ENCODE results near the gene TXLNA. TPM values are rescaled to one million over a fixed set of nuclear protein-coding genes. Genes with fewer than 3 reads are reported as not detected.

Gene TXLNA
- polyA plus RNA-seq, 12 donors = 23.8 to 173 (median 35.3) TPM

GRCh38 chr1:32241001-32241763, 61.7 kb downstream of the TXLNA start:
- DNase-seq = peak; percentile 72

GRCh38 chr1:32242341-32242851, 62.9 kb downstream of the TXLNA start:
- peak; percentile 75 for DNase-seq

GRCh38 chr1:32246888-32247273, 67.4 kb downstream of the TXLNA start, which contains the start of gene FAM167B:
Gene FAM167B, plus strand, starts transcription at chr1:32247222. Its CDS starts 200 bp downstream, at chr1:32247422.
- no peak for DNase-seq

- DNase-seq = no peak
These were observed 68.0 kb downstream of the TXLNA start for GRCh38 chr1:32247452-32247851.

Other genes starting within 250 kb of the TXLNA start
- gene PTP4A2, start 241.3 kb upstream of the TXLNA start, polyA plus RNA-seq (ENCODE audit: insufficient read length in 12 of 12) = 100 to 1,000 TPM; 221 to 863 (median 252) TPM
- 100 to 1,000 TPM in 11 of 12 donors, not detected in 1; 131 to 170 (median 142) TPM for gene KHDRBS1, start 165.8 kb upstream of the TXLNA start, polyA plus RNA-seq (ENCODE audit: insufficient read length in 12 of 12)
- gene TMEM39B, start 106.7 kb upstream of the TXLNA start, polyA plus RNA-seq (ENCODE audit: insufficient read length in 12 of 12) = 10 to 100 TPM in 10 of 12 donors, 1 to 10 TPM in 1, not detected in 1; 7.2 to 21.3 (median 14.0) TPM
- 10 to 100 TPM; 23.1 to 79.2 (median 29.4) TPM for gene KPNA6, start 71.6 kb upstream of the TXLNA start, polyA plus RNA-seq (ENCODE audit: insufficient read length in 12 of 12)
- 10 to 100 TPM in 11 of 12 donors, not detected in 1; 20.2 to 82.0 (median 42.3) TPM for gene CCDC28B, start 20.9 kb downstream of the TXLNA start, polyA plus RNA-seq (ENCODE audit: insufficient read length in 12 of 12)
- 1 to 10 TPM in 10 of 12 donors, not detected in 2; 2.4 to 4.9 (median 2.7) TPM for gene IQCC, start 26.0 kb downstream of the TXLNA start, polyA plus RNA-seq (ENCODE audit: insufficient read length in 12 of 12)
- 1 to 10 TPM in 2 of 12 donors, under 1 TPM in 8, not detected in 2; 0.17 to 1.3 (median 0.47) TPM for gene DCDC2B, start 29.4 kb downstream of the TXLNA start, polyA plus RNA-seq (ENCODE audit: insufficient read length in 12 of 12)
- gene TMEM234, start 42.7 kb downstream of the TXLNA start, polyA plus RNA-seq (ENCODE audit: insufficient read length in 12 of 12) = 10 to 100 TPM in 4 of 12 donors, 1 to 10 TPM in 6, not detected in 2; 7.8 to 19.5 (median 9.4) TPM
- 100 to 1,000 TPM in 10 of 12 donors, 10 to 100 TPM in 1, not detected in 1; 71.5 to 178 (median 160) TPM for gene EIF3I, start 42.7 kb downstream of the TXLNA start, polyA plus RNA-seq (ENCODE audit: insufficient read length in 12 of 12)
- gene FAM167B, start 67.5 kb downstream of the TXLNA start, polyA plus RNA-seq (ENCODE audit: insufficient read length in 12 of 12) = 1 to 10 TPM in 10 of 12 donors, not detected in 2; 3.2 to 5.1 (median 3.8) TPM
- 1 to 10 TPM in 3 of 12 donors, under 1 TPM in 7, not detected in 2; 0.49 to 4.2 (median 0.69) TPM for gene LCK, start 71.6 kb downstream of the TXLNA start, polyA plus RNA-seq (ENCODE audit: insufficient read length in 12 of 12)
- gene HDAC1, start 112.4 kb downstream of the TXLNA start, polyA plus RNA-seq (ENCODE audit: insufficient read length in 12 of 12) = 10 to 100 TPM in 11 of 12 donors, not detected in 1; 34.9 to 80.1 (median 45.8) TPM
- gene MARCKSL1, start 156.6 kb downstream of the TXLNA start, polyA plus RNA-seq (ENCODE audit: insufficient read length in 12 of 12) = 100 to 1,000 TPM in 11 of 12 donors, not detected in 1; 125 to 326 (median 152) TPM
- 10 to 100 TPM in 1 of 12 donors, 1 to 10 TPM in 9, not detected in 2; 3.2 to 11.1 (median 4.3) TPM for gene FAM229A, start 182.8 kb downstream of the TXLNA start, polyA plus RNA-seq (ENCODE audit: insufficient read length in 12 of 12)
- 1 to 10 TPM in 10 of 12 donors, not detected in 2; 1.2 to 6.5 (median 2.9) TPM for gene TSSK3, start 182.9 kb downstream of the TXLNA start, polyA plus RNA-seq (ENCODE audit: insufficient read length in 12 of 12)
- gene BSDC1, start 214.8 kb downstream of the TXLNA start, polyA plus RNA-seq (ENCODE audit: insufficient read length in 12 of 12) = 10 to 100 TPM in 11 of 12 donors, not detected in 1; 33.3 to 46.7 (median 41.6) TPM

Measured in muscle of arm (tissue), 12 donors.